Dendritic cell treated with granulocyte-macrophage colony-stimulating factor and Interleukin-4, amounts not matched to agents 40 ng/mL and 50 ng/mL, for 4 days (primary cell): ENCODE measurements around the gene ARHGAP27.
A peak's percentile ranks its signal among the peaks of the same experiment; 100 is the strongest.
"Not testable (repeated sequence)": the region's sequence is repeated elsewhere in the genome, so short reads cannot be mapped to it uniquely, and the experiment has no call there.

ENCODE experiments used
- H3K27ac Mint-ChIP-seq: one replicate; pipeline ENCODE4 v1.8.0; 2022; ENCODE audit warnings: mild to moderate bottlenecking, mixed read lengths
- H3K27me3 Mint-ChIP-seq: one replicate; pipeline ENCODE4 v1.8.0; 2022; ENCODE audit warnings: mild to moderate bottlenecking, mixed read lengths
- H3K36me3 Mint-ChIP-seq: one replicate; pipeline ENCODE4 v1.8.0; 2022; ENCODE audit warnings: low read depth, mixed read lengths
- H3K4me1 Mint-ChIP-seq: one replicate; pipeline ENCODE4 v1.8.0; 2022; ENCODE audit warnings: low read depth, mixed read lengths
- H3K4me3 Mint-ChIP-seq: one replicate; pipeline ENCODE4 v1.8.0; 2022; ENCODE audit warnings: mild to moderate bottlenecking, moderate library complexity, mixed read lengths
- H3K9me3 Mint-ChIP-seq: one replicate; pipeline ENCODE4 v1.8.0; 2022; ENCODE audit warnings: mixed read lengths
- intact Hi-C: fragments of 100-400 bp; cut with micrococcal nuclease; formaldehyde crosslinking; loops from one replicate; pipeline ENCODE4 v1.15.0; 2022

Gene ARHGAP27

GRCh38 chr17:45440839-45441515 lies 8.3 kb upstream of the ARHGAP27 start:
- Mint-ChIP-seq H3K36me3 (peaks cover 93% of the 10 kb centered on the region), H3K4me1 (peaks cover 11% of the 10 kb centered on the region)
- H3K4me3 Mint-ChIP-seq, H3K9me3 Mint-ChIP-seq, intact Hi-C loops, H3K27ac Mint-ChIP-seq, H3K27me3 Mint-ChIP-seq: not testable (repeated sequence)

GRCh38 chr17:45440161-45440778 lies 7.6 kb upstream of the ARHGAP27 start:
- Mint-ChIP-seq H3K4me3 (no peak overlapping the region), H3K9me3 (no peaks in the 10 kb centered on the region), H3K27me3 (no peaks in the 10 kb centered on the region), H3K4me1 (peaks cover 12% of the 10 kb centered on the region), H3K27ac (no peak overlapping the region), H3K36me3 (peaks cover 93% of the 10 kb centered on the region)
- intact Hi-C loops: no loop called here

- H3K9me3 Mint-ChIP-seq: no peaks in the 10 kb centered on the region
- H3K4me1 Mint-ChIP-seq: peaks cover 14% of the 10 kb centered on the region
- intact Hi-C loops: no loop called here
- no peak overlapping the region for H3K27ac Mint-ChIP-seq
- H3K4me3 Mint-ChIP-seq: no peak overlapping the region
- peaks cover 93% of the 10 kb centered on the region for H3K36me3 Mint-ChIP-seq
- H3K27me3 Mint-ChIP-seq: no peaks in the 10 kb centered on the region
Observed at GRCh38 chr17:45438931-45439610, 6.4 kb upstream of the ARHGAP27 start.

- intact Hi-C loops: no loop called here
- Mint-ChIP-seq H3K4me3 (no peak overlapping the region), H3K36me3 (peaks cover 89% of the 10 kb centered on the region), H3K27ac (no peak overlapping the region), H3K9me3 (no peaks in the 10 kb centered on the region), H3K27me3 (no peaks in the 10 kb centered on the region), H3K4me1 (peaks cover 27% of the 10 kb centered on the region)
Observed at GRCh38 chr17:45437465-45438283, 5.0 kb upstream of the ARHGAP27 start.

GRCh38 chr17:45436625-45437464 lies 4.2 kb upstream of the ARHGAP27 start:
- Mint-ChIP-seq H3K4me3 (no peak overlapping the region), H3K4me1 (peaks cover 27% of the 10 kb centered on the region), H3K9me3 (no peaks in the 10 kb centered on the region), H3K36me3 (peaks cover 90% of the 10 kb centered on the region), H3K27ac (no peak overlapping the region), H3K27me3 (no peaks in the 10 kb centered on the region)
- intact Hi-C loops: no loop called here

- H3K27ac Mint-ChIP-seq: no peak overlapping the region
- intact Hi-C loops: no loop called here
- H3K4me3 Mint-ChIP-seq: no peak overlapping the region
- no peaks in the 10 kb centered on the region for H3K9me3 Mint-ChIP-seq
- H3K4me1 Mint-ChIP-seq: peaks cover 30% of the 10 kb centered on the region
- peaks cover 90% of the 10 kb centered on the region for H3K36me3 Mint-ChIP-seq
- H3K27me3 Mint-ChIP-seq: no peaks in the 10 kb centered on the region
Observed at GRCh38 chr17:45436161-45436560, 3.5 kb upstream of the ARHGAP27 start.

- Mint-ChIP-seq H3K4me1 (peaks cover 37% of the 10 kb centered on the region), H3K27ac (peak overlapping the region; percentile 2), H3K27me3 (no peaks in the 10 kb centered on the region), H3K4me3 (no peak overlapping the region), H3K9me3 (no peaks in the 10 kb centered on the region), H3K36me3 (peaks cover 90% of the 10 kb centered on the region)
- intact Hi-C loops: no loop called here
Observed at GRCh38 chr17:45435481-45435880, 2.8 kb upstream of the ARHGAP27 start.

GRCh38 chr17:45433159-45433535 lies 477 bp upstream of the ARHGAP27 start:
- intact Hi-C loops: no loop called here
- Mint-ChIP-seq H3K9me3 (no peaks in the 10 kb centered on the region), H3K4me1 (peaks cover 52% of the 10 kb centered on the region), H3K27me3 (no peaks in the 10 kb centered on the region), H3K27ac (peak overlapping the region; percentile 91), H3K4me3 (peak overlapping the region; percentile 94), H3K36me3 (peaks cover 82% of the 10 kb centered on the region)

GRCh38 chr17:45431531-45432404 lies 902 bp downstream of the ARHGAP27 start:
- Mint-ChIP-seq H3K4me3 (peak overlapping the region; percentile 94), H3K27me3 (no peaks in the 10 kb centered on the region), H3K36me3 (peaks cover 82% of the 10 kb centered on the region), H3K4me1 (peaks cover 66% of the 10 kb centered on the region), H3K27ac (peak overlapping the region; percentile 91), H3K9me3 (no peaks in the 10 kb centered on the region)
- intact Hi-C loops: no loop called here

- Mint-ChIP-seq H3K4me3 (peak overlapping the region; percentile 94), H3K9me3 (no peaks in the 10 kb centered on the region), H3K4me1 (peaks cover 74% of the 10 kb centered on the region), H3K36me3 (peaks cover 82% of the 10 kb centered on the region), H3K27me3 (no peaks in the 10 kb centered on the region), H3K27ac (peak overlapping the region; percentile 91)
- intact Hi-C loops: no loop called here
Observed at GRCh38 chr17:45430738-45431530, 1.7 kb downstream of the ARHGAP27 start.

GRCh38 chr17:45430006-45430737 lies 2.5 kb downstream of the ARHGAP27 start:
- H3K4me3 Mint-ChIP-seq: peak overlapping the region; percentile 94
- H3K36me3 Mint-ChIP-seq: peaks cover 81% of the 10 kb centered on the region
- peak overlapping the region; percentile 91 for H3K27ac Mint-ChIP-seq
- peaks cover 75% of the 10 kb centered on the region for H3K4me1 Mint-ChIP-seq
- intact Hi-C loops: no loop called here
- H3K27me3 Mint-ChIP-seq: no peaks in the 10 kb centered on the region
- no peaks in the 10 kb centered on the region for H3K9me3 Mint-ChIP-seq
